HK-2 (cell line): ENCODE data around the gene IMPDH2.

Experiments used
- DNase-seq: peaks from one replicate; pipeline ENCODE4 v3.0.0-alpha.2; 2018; ENCODE audit not compliant: unreplicated experiment

The IMPDH2 gene

GRCh38 chr3:48980295-48980694, 48.9 kb downstream of the IMPDH2 start:
- no peak for DNase-seq

DNA sequence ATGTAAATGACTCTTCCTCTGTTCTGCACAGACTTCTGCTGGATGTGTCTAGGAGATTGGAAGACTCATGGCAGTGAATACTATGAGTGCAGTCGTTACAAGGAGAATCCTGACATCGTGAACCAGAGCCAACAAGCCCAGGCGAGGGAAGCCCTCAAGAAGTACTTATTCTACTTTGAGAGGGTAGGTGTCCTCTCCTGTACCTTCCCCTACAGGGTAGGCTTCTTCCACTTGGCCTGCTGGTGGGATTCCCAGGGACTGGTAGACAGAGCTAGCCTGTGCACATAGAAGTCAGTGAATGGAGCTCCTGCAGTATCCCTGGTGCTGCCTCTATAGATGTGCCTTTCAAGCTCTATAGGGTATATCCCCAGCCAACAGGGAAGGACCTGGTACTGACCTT, 49.7 kb downstream of the IMPDH2 start:
- DNase-seq = no peak
